HepG2 (cell line): ENCODE results near the gene CYB5B. TPM values are rescaled to one million over a fixed set of nuclear protein-coding genes. Genes with fewer than 3 reads are reported as not detected.
A peak's percentile ranks its signal among the peaks of the same experiment; 100 is the strongest.

Source experiments
- AGO1 ChIP-seq: fragments of 200-400 bp; formaldehyde crosslinking; IDR thresholded peaks from 2 replicates; pipeline ENCODE4 v1.6.1; 2017; ENCODE audit warnings: mild to moderate bottlenecking, low read depth, low read length, moderate library complexity; ENCODE audit not compliant: poor library complexity, severe bottlenecking
- DMAP1 ChIP-seq: IDR thresholded peaks from 2 replicates; pipeline ENCODE4 v1.6.1; 2016
- NFE2 ChIP-seq: sonication (generic); formaldehyde crosslinking; IDR thresholded peaks from 2 replicates; pipeline ENCODE4 v1.4.0; 2020; ENCODE audit warnings: missing genetic modification reagents
- PHF21A ChIP-seq: sonication (generic); formaldehyde crosslinking; IDR thresholded peaks from 2 replicates; pipeline ENCODE4 v1.5.0; 2020; ENCODE audit warnings: mild to moderate bottlenecking, missing genetic modification reagents
- PTBP1 ChIP-seq: fragments of 200-400 bp; formaldehyde crosslinking; IDR thresholded peaks from 2 replicates; pipeline ENCODE4 v1.6.1; 2018; ENCODE audit warnings: low read length, low read depth; ENCODE audit not compliant: poor library complexity, severe bottlenecking
- RFXANK ChIP-seq: IDR thresholded peaks from 2 replicates; pipeline ENCODE4 v1.6.1; 2016
- RFXAP ChIP-seq: sonication (generic); formaldehyde crosslinking; IDR thresholded peaks from 2 replicates; pipeline ENCODE4 v1.4.0; 2020; ENCODE audit warnings: missing genetic modification reagents, borderline replicate concordance
- SCMH1 ChIP-seq: sonication (generic); formaldehyde crosslinking; IDR thresholded peaks from 2 replicates; pipeline ENCODE4 v1.9.0; 2021; ENCODE audit warnings: missing genetic modification reagents, mild to moderate bottlenecking, borderline replicate concordance
- SOX5 ChIP-seq: IDR thresholded peaks from 2 replicates; pipeline ENCODE4 v1.6.1; 2016; ENCODE audit warnings: borderline replicate concordance
- SSRP1 ChIP-seq: IDR thresholded peaks from 2 replicates; pipeline ENCODE4 v1.6.1; 2016; ENCODE audit warnings: control low read depth
- TEAD3 ChIP-seq: optimal IDR thresholded peaks from 2 replicates; pipeline ENCODE3; 2016; ENCODE audit warnings: borderline replicate concordance
- TOE1 ChIP-seq: sonication (generic); formaldehyde crosslinking; IDR thresholded peaks from 2 replicates; pipeline ENCODE4 v1.4.0; 2020; ENCODE audit warnings: mild to moderate bottlenecking, missing genetic modification reagents
- ZFP41 ChIP-seq: sonication (generic); formaldehyde crosslinking; IDR thresholded peaks from 2 replicates; pipeline ENCODE4 v1.4.0; 2020; ENCODE audit warnings: mild to moderate bottlenecking, missing genetic modification reagents, borderline replicate concordance
- ZMYM4 ChIP-seq: sonication (generic); formaldehyde crosslinking; IDR thresholded peaks from 2 replicates; pipeline ENCODE4 v1.8.1; 2023; ENCODE audit warnings: mild to moderate bottlenecking, missing genetic modification reagents
- ZNF10 ChIP-seq: sonication (generic); formaldehyde crosslinking; IDR thresholded peaks from 2 replicates; pipeline ENCODE4 v1.4.0; 2020; ENCODE audit warnings: mild to moderate bottlenecking, low read depth, missing genetic modification reagents, borderline replicate concordance
- ZNF101 ChIP-seq: sonication (generic); formaldehyde crosslinking; IDR thresholded peaks from 2 replicates; pipeline ENCODE4 v1.4.0; 2020; ENCODE audit warnings: mild to moderate bottlenecking, low read depth, missing genetic modification reagents, borderline replicate concordance
- ZNF773 ChIP-seq: sonication (generic); formaldehyde crosslinking; IDR thresholded peaks from 2 replicates; pipeline ENCODE4 v1.4.0; 2020; ENCODE audit warnings: missing genetic modification reagents, borderline replicate concordance
- ZNF839 ChIP-seq: sonication (generic); formaldehyde crosslinking; IDR thresholded peaks from 2 replicates; pipeline ENCODE4 v1.4.0; 2020; ENCODE audit warnings: missing genetic modification reagents, mild to moderate bottlenecking, borderline replicate concordance
- polyA plus RNA-seq, 8 experiments: library from polyadenylated mRNA; depleted of rRNA in 3 of 8; stranded (reverse) in 7 of 8; unstranded in 1 of 8; fragments of >200 nt; fragmentation: Illumina TruSeq in 4 of 8; extraction: Trizol in 4 of 8; gene quantifications; 2 replicates each; pipeline versions ENCODE4 v1.2.1 to v1.2.3, GENCODE V29; 2011 to 2016; ENCODE audit warnings: low read depth in 4 of 8, missing spikeins in 1 of 8, mixed read lengths in 1 of 8; ENCODE audit not compliant: insufficient read depth in 1 of 8
- total RNA-seq, 5 experiments: library from RNA; depleted of rRNA; stranded (reverse); fragments of >200 nt; fragmentation: Illumina TruSeq; extraction: Trizol; gene quantifications; 2 replicates each; pipeline ENCODE4 v1.2.3, GENCODE V29; 2016; ENCODE audit warnings: low read depth in 1 of 5
- TF ChIP-seq, protein P1 (sequence below): sonication (generic); formaldehyde crosslinking; IDR thresholded peaks from 2 replicates; pipeline ENCODE4 v1.8.1; 2022; ENCODE audit warnings: low read depth, mild to moderate bottlenecking, missing genetic modification reagents
- TF ChIP-seq, protein P2 (sequence below): sonication (generic); formaldehyde crosslinking; IDR thresholded peaks from 2 replicates; pipeline ENCODE4 v1.9.0; 2021; ENCODE audit warnings: missing genetic modification reagents, mild to moderate bottlenecking, borderline replicate concordance
- TF ChIP-seq, protein P3 (sequence below): sonication (generic); formaldehyde crosslinking; IDR thresholded peaks from 2 replicates; pipeline ENCODE4 v1.8.0; 2022; ENCODE audit warnings: low read depth, missing genetic modification reagents
- TF ChIP-seq, protein P4 (sequence below): sonication (generic); formaldehyde crosslinking; IDR thresholded peaks from 2 replicates; pipeline ENCODE4 v1.5.0; 2020; ENCODE audit warnings: missing genetic modification reagents, mild to moderate bottlenecking, borderline replicate concordance

The CYB5B gene
- total and polyA plus RNA-seq, 2 of the 13 experiments (the other 11 are each of a cell fraction or from before 2014, with no cell fraction given): 234 to 432 TPM

DNA sequence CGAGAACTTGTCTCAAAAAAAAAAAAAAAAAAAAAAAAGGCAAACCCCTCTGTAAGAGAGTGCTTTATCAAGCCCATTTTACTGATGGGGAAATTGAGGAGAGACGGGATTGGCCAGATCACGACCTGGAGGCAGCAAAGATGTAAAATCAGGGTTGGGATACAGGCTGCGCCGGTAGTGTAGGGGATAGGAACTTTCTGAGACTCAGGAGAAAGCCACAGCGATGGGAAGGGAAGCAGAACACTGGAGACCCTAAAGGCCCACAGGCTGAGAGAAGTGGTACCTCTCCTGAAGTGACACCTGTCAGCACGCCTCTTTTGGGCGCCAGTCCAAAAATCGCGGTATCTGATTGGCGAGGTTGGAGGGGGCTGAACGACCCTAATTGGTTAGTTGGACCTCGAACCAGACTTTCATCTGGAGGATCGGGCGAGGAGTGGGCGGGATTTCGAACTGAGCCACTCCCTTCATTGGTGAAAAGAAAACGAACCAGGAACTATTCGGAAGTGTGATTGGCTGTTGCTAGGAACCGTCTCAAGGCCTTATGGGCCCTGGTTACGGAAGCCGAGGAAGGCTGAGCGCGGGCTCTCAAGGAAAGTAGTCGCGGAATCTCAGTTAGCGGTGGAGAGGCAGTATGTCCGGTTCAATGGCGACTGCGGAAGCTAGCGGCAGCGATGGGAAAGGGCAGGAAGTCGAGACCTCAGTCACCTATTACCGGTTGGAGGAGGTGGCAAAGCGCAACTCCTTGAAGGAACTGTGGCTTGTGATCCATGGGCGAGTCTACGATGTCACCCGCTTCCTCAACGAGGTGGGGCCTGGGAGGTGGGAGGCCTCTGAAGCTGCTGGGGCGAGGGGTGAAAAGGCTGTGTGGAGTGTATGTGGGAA, at the start of gene CYB5B (continued):
- TF ChIP-seq, protein P1, sequence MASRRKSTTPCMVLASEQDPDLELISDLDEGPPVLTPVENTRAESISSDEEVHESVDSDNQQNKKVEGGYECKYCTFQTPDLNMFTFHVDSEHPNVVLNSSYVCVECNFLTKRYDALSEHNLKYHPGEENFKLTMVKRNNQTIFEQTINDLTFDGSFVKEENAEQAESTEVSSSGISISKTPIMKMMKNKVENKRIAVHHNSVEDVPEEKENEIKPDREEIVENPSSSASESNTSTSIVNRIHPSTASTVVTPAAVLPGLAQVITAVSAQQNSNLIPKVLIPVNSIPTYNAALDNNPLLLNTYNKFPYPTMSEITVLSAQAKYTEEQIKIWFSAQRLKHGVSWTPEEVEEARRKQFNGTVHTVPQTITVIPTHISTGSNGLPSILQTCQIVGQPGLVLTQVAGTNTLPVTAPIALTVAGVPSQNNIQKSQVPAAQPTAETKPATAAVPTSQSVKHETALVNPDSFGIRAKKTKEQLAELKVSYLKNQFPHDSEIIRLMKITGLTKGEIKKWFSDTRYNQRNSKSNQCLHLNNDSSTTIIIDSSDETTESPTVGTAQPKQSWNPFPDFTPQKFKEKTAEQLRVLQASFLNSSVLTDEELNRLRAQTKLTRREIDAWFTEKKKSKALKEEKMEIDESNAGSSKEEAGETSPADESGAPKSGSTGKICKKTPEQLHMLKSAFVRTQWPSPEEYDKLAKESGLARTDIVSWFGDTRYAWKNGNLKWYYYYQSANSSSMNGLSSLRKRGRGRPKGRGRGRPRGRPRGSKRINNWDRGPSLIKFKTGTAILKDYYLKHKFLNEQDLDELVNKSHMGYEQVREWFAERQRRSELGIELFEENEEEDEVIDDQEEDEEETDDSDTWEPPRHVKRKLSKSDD (CRISPR knock-in tag): peak; percentile 76
- TF ChIP-seq ZFP41 (CRISPR knock-in tag) (no peak), AGO1 (no peak), SOX5 (CRISPR knock-in tag) (no peak; the same call in 1 of the 2 replicates), ZMYM4 (peak; percentile 100), SCMH1 (no peak), RFXANK (CRISPR knock-in tag) (peak; percentile 49; the same call in 1 of the 2 replicates), ZNF10 (CRISPR knock-in tag) (no peak), NFE2 (CRISPR knock-in tag) (no peak), DMAP1 (CRISPR knock-in tag) (peak; percentile 93), TOE1 (peak; percentile 81; the same call in 1 of the 2 replicates), PHF21A (CRISPR knock-in tag) (peak; percentile 64; the same call in 1 of the 2 replicates), SSRP1 (CRISPR knock-in tag) (peak; percentile 64; the same call in 1 of the 2 replicates), TEAD3 (CRISPR knock-in tag) (peak; percentile 68), ZNF839 (CRISPR knock-in tag) (peak; percentile 95; the same call in 1 of the 2 replicates), RFXAP (CRISPR knock-in tag) (peak; percentile 78; the same call in 1 of the 2 replicates), PTBP1 (peak; percentile 26), ZNF101 (CRISPR knock-in tag) (peak; percentile 66; the same call in 1 of the 2 replicates), ZNF773 (no peak)
- TF ChIP-seq, protein P2, sequence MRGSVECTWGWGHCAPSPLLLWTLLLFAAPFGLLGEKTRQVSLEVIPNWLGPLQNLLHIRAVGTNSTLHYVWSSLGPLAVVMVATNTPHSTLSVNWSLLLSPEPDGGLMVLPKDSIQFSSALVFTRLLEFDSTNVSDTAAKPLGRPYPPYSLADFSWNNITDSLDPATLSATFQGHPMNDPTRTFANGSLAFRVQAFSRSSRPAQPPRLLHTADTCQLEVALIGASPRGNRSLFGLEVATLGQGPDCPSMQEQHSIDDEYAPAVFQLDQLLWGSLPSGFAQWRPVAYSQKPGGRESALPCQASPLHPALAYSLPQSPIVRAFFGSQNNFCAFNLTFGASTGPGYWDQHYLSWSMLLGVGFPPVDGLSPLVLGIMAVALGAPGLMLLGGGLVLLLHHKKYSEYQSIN: no peak
- TF ChIP-seq, protein P3, sequence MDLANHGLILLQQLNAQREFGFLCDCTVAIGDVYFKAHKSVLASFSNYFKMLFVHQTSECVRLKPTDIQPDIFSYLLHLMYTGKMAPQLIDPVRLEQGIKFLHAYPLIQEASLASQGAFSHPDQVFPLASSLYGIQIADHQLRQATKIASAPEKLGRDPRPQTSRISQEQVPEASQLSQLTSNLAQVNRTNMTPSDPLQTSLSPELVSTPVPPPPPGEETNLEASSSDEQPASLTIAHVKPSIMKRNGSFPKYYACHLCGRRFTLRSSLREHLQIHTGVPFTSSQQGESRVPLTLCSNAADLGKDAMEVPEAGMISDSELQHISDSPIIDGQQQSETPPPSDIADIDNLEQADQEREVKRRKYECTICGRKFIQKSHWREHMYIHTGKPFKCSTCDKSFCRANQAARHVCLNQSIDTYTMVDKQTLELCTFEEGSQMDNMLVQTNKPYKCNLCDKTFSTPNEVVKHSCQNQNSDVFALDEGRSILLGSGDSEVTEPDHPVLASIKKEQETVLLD: no peak
- TF ChIP-seq, protein P4, sequence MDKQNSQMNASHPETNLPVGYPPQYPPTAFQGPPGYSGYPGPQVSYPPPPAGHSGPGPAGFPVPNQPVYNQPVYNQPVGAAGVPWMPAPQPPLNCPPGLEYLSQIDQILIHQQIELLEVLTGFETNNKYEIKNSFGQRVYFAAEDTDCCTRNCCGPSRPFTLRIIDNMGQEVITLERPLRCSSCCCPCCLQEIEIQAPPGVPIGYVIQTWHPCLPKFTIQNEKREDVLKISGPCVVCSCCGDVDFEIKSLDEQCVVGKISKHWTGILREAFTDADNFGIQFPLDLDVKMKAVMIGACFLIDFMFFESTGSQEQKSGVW (CRISPR knock-in tag): no peak
